Measurements from ENCODE around the gene HEXB.

Gene HEXB

DNA sequence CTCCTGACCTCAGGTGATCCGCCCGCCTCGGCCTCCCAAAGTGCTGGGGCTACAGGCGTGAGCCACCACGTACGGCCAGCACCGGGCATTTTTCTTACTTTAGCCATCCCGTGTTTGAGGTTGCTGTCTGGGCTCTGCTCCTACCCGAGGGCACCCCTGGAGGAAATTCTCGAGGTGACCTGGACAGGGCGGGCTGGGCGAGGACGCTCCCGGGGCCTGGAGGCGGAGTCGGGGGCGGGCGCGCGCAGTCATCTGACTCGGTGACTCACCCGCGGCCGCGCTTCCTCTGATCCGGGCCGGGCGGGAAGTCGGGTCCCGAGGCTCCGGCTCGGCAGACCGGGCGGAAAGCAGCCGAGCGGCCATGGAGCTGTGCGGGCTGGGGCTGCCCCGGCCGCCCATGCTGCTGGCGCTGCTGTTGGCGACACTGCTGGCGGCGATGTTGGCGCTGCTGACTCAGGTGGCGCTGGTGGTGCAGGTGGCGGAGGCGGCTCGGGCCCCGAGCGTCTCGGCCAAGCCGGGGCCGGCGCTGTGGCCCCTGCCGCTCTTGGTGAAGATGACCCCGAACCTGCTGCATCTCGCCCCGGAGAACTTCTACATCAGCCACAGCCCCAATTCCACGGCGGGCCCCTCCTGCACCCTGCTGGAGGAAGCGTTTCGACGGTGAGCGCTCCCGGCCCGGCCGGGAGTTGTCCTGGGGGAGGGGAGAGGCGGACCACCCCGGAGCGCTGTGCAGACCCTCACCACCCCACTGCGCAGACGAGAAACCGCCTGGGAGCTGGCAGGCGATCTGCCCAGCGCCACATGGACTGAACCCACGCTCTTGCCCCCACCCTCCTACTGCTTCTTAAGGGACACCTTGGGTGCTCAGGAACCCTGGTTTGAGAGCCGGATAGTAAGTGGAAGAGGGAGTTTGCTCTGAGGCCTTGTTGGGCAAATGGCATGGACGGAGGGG lies at the start of gene HEXB:
TSS of gene HEXB (plus strand) at position 334 of the 952 bp plus-strand sequence. CDS start at position 362, 28 bp downstream.
- in situ Hi-C loops (cut with MboI; ENCODE audit: low sequenced_read_pairs), result loop anchor here (25.0 kb wide), 1 partner anchor 227 kb away; no protein-coding TSS in a partner anchor

DNA sequence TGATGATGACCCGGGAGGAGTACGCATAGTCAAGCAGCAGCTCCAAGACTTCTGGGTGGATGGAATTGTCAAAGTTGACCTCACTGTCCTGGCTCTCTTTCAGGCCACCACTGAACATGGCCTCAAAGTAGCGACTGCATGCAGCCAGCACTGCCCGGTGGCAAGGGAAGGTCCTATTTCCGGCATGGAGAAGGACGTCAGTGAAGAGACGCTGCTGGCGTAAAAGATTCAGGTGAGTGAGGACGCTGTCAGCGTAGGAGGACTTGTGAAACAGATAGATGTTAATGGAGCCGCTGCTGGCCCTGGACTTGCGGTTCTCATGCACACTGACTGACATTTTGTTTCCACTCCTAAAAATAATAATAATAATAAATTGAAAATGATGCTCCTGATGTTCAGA lies 48.9 kb upstream of the HEXB start:
- in situ Hi-C loops (cut with MboI; ENCODE audit: low sequenced_read_pairs), result no loop called here

DNA sequence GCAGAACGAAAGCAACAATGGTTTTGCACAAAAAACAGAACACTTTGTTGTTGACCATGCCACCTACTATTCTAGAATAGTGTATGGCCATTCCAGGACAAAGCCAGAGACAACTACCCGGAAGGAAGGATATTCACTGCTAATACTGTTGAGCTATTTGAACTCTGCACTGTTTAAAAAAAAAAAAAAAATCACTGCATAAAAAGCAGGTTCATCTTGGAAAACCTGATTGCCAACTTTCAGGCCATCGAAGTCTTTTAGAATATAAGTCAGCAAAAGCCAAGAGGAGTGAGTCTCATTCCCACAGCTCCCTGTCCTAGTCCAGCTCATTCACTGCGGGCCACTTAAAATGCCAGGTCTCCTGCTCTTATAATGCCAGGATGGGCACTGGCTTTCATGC lies 48.5 kb upstream of the HEXB start:
- in situ Hi-C loops (cut with MboI; ENCODE audit: low sequenced_read_pairs), result no loop called here

DNA sequence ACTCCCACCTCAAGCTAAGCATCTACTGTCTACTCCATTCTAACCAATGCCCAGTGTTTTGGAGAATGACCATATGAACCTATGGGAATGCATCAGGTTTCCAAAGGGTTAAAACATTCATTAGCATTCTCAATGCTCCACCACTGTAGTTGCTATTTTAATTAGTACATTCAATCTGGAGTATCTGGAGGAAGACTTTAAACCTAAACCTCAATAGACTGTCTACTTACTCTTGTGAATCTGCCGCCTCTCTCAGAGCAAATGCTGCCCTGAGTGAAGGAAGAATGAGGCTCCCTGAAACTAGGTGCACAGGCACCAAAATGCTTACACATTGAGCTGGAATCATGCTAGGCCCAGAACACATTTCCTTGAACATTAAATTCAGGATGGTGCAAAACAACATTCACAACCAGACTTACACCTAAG lies 46.5 kb upstream of the HEXB start:
- in situ Hi-C loops (cut with MboI; ENCODE audit: low sequenced_read_pairs), result no loop called here

DNA sequence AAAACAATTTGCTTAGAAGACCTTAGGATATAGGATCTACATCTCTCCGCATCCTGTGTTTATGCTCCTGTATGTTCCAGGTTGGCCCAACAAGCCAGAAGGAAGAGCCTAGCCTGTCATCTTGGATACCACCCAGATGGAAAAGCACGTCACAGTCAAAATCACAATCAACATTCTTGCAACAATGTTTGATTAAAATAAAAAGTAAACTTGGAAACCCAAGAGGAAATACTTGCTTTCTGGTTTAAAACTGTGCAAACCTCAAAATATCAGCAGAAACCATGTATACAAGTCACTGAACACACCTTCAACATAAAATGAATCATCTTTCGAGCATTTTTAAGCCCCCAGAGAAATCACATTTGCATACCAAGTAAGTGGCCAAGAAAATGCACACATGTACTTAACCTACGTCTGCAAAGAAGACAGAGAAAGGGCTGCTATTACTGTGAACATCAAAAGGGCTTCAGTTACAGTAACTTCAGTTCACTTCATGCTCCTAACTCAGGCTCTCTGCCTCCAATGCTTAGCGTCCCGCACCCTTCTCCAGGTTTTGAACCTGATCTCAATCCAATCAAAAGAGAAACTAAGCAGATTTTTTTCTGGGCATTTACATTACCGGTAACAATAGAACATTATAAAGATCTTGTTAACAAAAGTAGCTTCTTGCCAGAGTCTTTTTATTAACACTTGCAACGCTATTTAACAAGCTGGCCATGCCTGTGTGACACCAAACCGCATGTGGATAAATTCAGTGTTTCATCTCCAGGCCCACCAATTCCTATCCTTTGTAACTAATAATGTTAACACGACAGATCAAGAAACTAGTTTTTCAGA lies 45.8 kb upstream of the HEXB start:
- in situ Hi-C loops (cut with MboI; ENCODE audit: low sequenced_read_pairs), result no loop called here

DNA sequence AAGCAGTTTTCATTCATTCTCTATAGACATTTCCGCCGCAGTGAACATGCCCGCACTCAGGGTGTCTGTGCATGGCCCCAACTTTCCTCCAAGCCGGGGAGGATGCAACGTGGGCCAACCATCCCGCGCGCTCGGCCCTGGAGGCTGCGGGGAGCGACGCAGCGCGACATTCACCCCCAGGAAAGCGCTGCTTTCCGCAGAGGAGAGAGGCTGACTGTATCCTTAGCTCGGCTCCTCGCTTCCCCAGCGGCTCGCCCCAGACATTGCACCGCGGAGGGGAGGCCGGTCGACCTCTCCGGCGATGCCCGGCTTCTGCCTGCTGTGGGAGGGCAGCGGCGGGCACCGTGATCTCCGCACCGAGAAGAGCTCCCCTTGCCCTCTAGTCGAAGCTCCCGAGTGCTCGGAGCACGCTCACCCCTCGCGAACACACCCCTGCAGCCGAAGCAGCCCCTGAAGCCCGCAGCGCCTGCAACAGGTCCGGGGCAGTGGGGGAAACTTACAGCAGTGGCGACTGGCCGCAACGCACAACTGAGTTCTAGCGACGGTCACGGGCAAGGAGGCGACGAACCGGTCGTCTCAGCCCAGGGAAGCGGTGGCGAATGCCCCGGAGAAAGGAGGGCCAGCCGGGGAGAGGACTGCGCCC lies 45.1 kb upstream of the HEXB start:
- in situ Hi-C loops (cut with MboI; ENCODE audit: low sequenced_read_pairs), result loop anchor here (10.0 kb wide), 1 partner anchor 615 kb away; no protein-coding TSS in a partner anchor

DNA sequence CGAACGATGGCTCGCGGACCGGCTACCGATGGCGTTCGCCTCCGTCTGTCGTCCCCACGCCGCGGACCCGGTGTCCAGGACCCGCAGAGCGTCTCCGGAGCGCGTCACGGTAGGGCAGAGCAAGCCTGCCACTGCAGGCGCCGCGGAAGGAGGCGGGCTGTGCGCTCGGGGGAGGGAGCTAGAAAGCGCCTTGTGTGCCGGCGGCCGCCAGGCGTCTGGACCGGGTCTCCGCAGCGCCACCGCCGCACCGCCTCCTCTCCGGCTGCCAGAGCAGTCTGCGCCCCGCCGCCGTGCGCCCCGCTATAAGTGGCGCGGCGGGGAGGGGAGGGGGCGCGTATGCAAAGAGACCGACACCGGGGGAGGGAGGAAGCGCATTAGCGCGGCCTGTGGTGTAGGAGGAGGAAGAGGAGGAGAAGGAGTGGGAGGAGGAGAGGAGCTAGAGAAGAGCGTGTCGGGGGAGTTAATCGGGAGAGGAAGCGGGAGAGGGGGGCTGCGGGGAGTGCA lies 44.5 kb upstream of the HEXB start, which contains the start of gene ENC1:
TSS of gene ENC1 (minus strand) at position 279 of the 504 bp plus-strand sequence. CDS start 4,243 bp downstream, outside the sequence.
- in situ Hi-C loops (cut with MboI; ENCODE audit: low sequenced_read_pairs), result loop anchor here (10.0 kb wide), 1 partner anchor 616 kb away; no protein-coding TSS in a partner anchor

DNA sequence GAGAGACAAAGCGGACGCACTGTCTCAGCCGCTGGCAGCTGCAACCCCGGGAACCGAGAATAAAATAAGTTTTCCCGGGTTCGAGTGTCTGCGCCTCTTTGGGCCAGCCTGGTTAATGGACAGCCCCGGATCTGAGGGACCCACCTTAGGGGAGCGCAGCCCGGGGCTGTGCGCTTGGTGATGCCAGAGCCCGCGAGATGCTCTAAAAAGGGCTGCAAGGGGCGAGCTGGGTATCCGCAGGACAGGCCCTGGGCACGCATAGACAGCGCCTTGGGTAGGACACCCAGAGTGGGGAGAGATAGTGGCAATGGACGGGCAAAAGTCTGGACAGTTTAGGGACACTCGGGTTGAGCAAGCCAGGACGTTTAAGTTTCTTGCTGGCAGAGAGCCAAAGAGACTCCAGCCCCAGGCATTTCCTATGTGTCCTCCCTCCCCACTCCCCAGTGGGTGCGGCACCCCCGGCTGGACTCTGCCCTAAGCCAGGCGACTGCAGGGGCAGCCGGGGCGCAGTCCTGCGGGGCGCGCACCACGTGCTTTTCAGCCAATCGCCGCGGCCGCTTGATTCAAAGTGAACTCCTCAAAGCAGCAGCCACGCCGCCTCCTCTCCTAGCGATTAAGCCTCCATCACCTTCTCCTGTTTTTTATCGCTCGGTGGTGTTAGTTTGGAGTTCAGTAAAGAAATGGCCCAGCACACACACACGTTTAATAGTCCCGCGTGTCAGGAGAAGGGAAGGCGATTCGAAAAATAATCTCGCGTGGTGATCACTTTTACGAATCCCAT lies 43.9 kb upstream of the HEXB start:
- in situ Hi-C loops (cut with MboI; ENCODE audit: low sequenced_read_pairs), result loop anchor here (10.0 kb wide), 1 partner anchor 616 kb away; no protein-coding TSS in a partner anchor

DNA sequence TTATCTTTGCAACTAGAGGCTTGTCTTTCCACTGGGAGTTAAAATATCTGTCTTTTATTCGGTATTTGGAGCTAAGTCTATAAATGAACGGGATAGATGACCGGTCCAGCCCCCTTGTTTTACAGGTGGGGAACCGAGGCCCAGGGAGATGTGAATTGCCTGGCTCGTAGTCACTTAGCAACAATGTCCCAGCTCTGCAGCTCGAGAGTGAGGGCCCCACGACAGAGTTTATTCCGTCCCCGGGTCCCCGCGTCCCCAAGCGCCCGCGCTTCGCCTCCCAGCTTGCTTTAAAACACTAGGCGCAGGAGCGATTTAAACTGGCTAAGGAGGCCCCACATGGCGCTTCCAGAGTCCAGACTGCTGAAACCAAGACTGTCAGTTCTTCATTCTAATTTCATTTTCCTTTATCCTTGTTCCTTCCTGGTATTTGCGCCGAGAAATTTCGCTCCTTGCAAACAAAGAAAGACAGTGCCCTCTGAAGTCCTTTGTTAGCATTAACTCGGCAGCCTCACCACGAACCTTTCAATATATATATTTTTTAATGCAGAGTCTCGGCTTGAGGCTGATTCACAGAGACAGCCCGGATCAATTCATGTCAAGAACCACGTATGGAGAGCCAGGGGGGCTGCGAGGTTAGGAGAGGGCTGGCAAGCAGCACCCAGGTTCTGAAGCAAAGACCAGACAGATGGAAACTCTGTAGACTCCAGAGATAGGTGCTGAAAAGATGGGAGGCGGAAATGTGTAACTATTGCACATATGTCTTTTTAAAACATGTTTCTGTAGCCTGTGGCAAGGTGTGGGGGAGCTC lies 43.1 kb upstream of the HEXB start:
- in situ Hi-C loops (cut with MboI; ENCODE audit: low sequenced_read_pairs), result loop anchor here (10.0 kb wide), 1 partner anchor 617 kb away; no protein-coding TSS in a partner anchor

DNA sequence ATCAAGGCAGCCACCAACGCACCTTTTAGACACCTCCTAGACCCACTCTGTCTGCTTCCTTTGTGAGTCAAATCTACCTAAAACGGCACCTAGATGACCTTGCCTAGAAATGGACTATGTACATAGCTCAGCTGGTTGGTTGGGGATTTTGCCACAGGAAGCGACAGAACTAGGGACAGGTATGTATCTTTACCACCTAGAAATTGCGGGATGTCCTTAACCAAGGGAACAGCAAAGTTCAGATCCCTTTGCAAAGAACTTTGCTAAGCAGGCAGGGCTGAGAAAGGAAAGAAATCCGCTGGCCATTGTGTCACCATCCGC lies 42.5 kb upstream of the HEXB start:
- in situ Hi-C loops (cut with MboI; ENCODE audit: low sequenced_read_pairs), result loop anchor here (10.0 kb wide), 1 partner anchor 618 kb away; no protein-coding TSS in a partner anchor

DNA sequence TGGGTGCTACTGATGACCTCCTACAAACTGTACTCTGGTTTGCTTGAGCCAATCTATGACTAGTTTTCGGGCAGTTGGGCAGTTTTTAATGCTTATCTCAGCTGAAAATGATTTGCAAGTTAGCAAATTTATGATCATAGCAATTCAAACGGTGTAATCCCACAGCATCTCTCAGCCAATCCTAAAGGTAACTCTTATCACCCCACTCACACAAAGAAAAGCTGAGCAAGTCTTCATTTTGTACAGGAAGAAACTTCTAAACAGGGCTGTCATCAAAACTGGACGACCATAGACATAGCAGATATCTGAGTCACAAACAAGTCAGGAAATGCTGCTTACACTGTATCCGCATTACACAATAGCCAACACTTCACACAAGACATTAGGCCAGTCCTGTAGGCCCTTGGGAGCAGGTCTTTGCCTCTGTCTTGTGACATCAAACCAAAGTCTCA lies 41.9 kb upstream of the HEXB start:
- in situ Hi-C loops (cut with MboI; ENCODE audit: low sequenced_read_pairs), result loop anchor here (10.0 kb wide), 1 partner anchor 618 kb away; no protein-coding TSS in a partner anchor

DNA sequence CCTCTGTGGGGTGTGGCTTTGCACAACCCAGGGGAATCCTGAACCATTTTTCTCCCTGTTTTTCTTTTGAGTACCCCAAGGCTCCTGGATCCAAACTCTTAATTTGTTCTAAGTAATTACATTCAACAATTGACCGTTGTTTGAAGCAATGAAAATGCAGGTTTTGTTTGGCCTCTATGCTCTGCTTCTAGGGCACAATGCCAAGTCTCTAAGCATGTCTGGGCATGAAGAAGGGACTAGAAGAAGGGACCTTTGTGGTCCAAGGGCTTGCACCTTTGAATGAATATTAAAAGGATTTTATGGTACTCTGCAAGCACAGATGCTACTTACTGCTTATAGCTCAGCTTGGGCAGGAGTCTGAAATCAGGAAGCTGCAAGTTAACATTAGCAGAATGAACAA lies 37.9 kb upstream of the HEXB start:
- in situ Hi-C loops (cut with MboI; ENCODE audit: low sequenced_read_pairs), result loop anchor here (10.0 kb wide), 1 partner anchor 622 kb away; no protein-coding TSS in a partner anchor

DNA sequence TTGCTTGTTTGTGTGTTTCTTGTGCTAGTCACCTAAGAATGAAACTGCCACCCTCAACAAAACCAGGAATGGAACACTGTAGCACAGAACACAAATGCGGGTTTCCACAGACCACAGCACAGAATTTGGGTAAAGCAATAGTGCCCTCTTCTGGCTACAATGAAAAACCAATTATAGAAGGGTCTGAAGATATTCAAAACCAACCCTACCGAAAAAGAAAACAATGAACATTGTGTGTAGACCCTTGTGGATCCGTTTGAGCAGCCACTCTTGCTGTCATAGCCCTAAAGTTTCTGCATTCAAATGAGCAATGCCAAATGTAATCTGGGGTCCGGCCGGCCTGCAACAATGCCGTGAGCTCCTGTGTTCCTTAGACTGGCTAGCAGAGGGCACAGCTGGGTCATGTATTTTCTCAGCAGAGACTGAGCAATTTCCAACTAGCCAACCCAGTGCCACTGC lies 36.2 kb upstream of the HEXB start:
- in situ Hi-C loops (cut with MboI; ENCODE audit: low sequenced_read_pairs), result loop anchor here (10.0 kb wide), 1 partner anchor 624 kb away; no protein-coding TSS in a partner anchor

DNA sequence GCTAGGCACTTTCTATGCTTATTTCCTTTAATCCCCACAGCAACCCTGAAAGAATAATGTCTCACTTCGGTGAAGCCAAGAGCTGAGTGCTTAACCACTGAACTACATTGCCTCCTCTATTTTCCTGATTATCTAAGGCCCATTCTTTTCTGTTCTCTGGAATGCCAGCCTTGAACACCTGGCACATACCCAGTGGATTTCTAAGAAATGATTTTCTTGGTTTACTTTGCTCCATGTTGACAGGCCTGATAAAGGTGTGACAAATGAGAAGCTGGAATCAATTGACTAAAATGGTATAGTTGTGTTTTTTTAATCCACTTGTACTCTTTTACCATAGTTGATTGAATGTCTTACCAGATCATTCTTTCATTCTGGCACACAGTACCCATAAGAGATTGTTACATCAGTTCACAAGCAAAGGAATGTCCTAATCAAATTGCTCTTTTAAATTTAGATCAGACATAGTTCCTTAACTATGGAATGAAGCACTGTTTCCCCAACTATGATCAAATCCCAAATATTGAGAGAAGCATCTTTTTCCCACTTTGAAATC lies 35.5 kb upstream of the HEXB start:
- in situ Hi-C loops (cut with MboI; ENCODE audit: low sequenced_read_pairs), result loop anchor here (10.0 kb wide), 1 partner anchor 625 kb away; no protein-coding TSS in a partner anchor

DNA sequence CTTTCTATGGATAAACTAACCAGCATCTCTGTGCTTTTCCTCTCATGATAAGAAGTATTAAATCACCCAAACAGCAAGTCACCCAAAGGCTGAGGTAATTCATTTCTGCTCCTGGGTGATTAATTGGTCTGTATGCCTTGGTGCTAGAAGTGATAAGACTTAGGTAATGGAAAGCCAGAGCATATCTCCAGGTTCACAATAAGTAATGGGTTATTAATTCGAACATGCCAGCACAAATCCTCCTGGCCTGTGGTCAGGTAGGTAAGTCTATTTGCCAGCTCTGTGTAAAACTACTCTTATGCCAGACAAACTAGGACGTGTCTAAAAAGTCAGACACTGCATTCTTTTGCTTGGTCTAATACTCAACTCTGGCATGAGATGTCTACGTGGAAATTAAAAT lies 33.3 kb upstream of the HEXB start:
- in situ Hi-C loops (cut with MboI; ENCODE audit: low sequenced_read_pairs), result loop anchor here (10.0 to 25.0 kb wide), 2 partner anchors 757 to 1064 kb away; no protein-coding TSS in a partner anchor

DNA sequence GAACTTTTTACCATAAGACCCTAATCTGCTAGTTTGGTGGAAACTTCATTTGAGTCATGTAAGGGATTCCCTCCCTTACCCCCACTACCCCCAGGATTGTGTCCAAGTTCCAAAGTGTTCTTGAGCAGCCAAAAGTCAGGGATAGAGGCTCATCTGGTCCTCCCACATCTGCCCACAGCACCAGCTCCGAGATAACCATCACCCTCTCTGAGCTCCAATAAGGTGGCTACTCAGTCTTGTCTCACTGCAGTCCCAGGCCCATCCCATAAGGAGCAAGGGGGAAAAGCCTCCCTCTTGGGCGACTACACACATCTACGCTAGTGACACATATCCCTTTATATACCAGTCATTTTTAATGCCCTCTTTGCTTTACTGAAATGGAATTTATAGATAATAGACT lies 32.5 kb upstream of the HEXB start:
- in situ Hi-C loops (cut with MboI; ENCODE audit: low sequenced_read_pairs), result loop anchor here (10.0 to 25.0 kb wide), 2 partner anchors 758 to 1065 kb away; no protein-coding TSS in a partner anchor

DNA sequence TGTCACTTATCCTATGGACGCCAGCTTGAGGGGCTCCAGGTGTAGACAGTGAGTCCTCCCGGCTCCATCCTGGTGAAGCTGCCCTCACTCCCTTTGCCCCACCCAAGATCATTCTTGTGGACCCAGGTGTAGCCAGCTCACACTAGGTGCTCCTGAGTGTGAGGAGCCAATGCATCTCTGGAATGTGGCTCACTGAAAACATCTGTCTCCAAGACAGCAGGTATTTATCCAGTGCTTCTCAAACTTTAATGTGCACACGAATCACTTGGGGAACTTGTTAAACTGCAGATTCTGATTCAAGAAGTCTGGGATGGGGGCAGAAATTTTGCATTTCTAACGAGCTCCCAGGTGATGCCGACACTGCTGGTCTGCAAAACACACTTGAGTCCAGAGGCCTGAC lies 31.0 kb upstream of the HEXB start:
- in situ Hi-C loops (cut with MboI; ENCODE audit: low sequenced_read_pairs), result loop anchor here (10.0 to 25.0 kb wide), 2 partner anchors 759 to 1067 kb away; no protein-coding TSS in a partner anchor

DNA sequence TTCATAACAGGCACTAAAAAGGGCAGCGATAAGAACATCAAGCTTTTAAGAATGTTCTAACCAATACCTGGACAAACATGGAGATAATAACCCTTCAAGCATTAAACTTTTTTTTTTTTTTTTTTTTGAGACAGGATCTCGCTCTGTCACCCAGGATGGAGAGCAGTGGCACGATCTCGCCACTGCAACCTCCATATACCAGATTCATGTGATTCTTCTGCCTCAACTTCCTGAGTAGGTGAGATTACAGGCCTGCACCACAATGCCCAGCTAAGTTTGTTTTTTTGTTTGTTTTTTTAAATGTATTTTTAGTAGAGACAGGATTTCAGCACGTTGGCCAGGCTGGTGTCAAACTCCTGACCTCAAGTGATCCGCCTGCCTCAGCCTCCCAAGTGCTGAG lies 29.8 kb upstream of the HEXB start:
- in situ Hi-C loops (cut with MboI; ENCODE audit: low sequenced_read_pairs), result loop anchor here (10.0 to 25.0 kb wide), 2 partner anchors 760 to 1068 kb away; no protein-coding TSS in a partner anchor

Measured in HL-60/S4 treated with phorbol 12-myristate 13-acetate at 8.2 ng/mL for 4 days and 3 days (cell line).